ENCODE measurements around the gene IKBIP.

IKBIP gene
- long read RNA-seq, donor 1, transcript IKBIP-201 (3 exons, 3,189 nt), result minor isoform, 7 of 25 reads
- long read RNA-seq, donor 1, transcript IKBIP-203 (2 exons, 1,368 nt), result minor isoform, 7 of 25 reads
- long read RNA-seq, donor 1, transcript IKBIP-202 (3 exons, 1,645 nt), result major isoform, 11 of 25 reads
- long read RNA-seq, donor 1, partial matches to known transcripts, result 0 of 25 reads
- long read RNA-seq, donor 1, other reads (novel, unspliced or antisense), result 0 of 25 reads
- long read RNA-seq, donor 2, transcript IKBIP-202 (3 exons, 1,645 nt), result major isoform, 6 of 14 reads
- long read RNA-seq, donor 2, transcript IKBIP-201 (3 exons, 3,189 nt), result minor isoform, 5 of 14 reads
- long read RNA-seq, donor 2, partial matches to known transcripts, result 0 of 14 reads
- long read RNA-seq, donor 2, other reads (novel, unspliced or antisense), result 0 of 14 reads
- long read RNA-seq, donor 3, partial matches to known transcripts, result 0 of 11 reads
- long read RNA-seq, donor 3, other reads (novel, unspliced or antisense), result 0 of 11 reads
- long read RNA-seq, donor 4, transcript IKBIP-201 (3 exons, 3,189 nt), result minor isoform, 6 of 20 reads
- long read RNA-seq, donor 4, transcript IKBIP-203 (2 exons, 1,368 nt), result major isoform, 8 of 20 reads
- long read RNA-seq, donor 4, transcript IKBIP-202 (3 exons, 1,645 nt), result minor isoform, 6 of 20 reads
- long read RNA-seq, donor 4, partial matches to known transcripts, result 0 of 20 reads
- long read RNA-seq, donor 4, other reads (novel, unspliced or antisense), result 0 of 20 reads
- long read RNA-seq, donor 5, transcript IKBIP-202 (3 exons, 1,645 nt), result major isoform, 8 of 13 reads
- long read RNA-seq, donor 5, partial matches to known transcripts, result 0 of 13 reads
- long read RNA-seq, donor 5, other reads (novel, unspliced or antisense), result 0 of 13 reads
- long read RNA-seq, donor 6, transcript IKBIP-203 (2 exons, 1,368 nt), result minor isoform, 7 of 20 reads
- long read RNA-seq, donor 6, transcript IKBIP-201 (3 exons, 3,189 nt), result major isoform, 8 of 20 reads
- long read RNA-seq, donor 6, transcript IKBIP-202 (3 exons, 1,645 nt), result minor isoform, 5 of 20 reads
- long read RNA-seq, donor 6, partial matches to known transcripts, result 0 of 20 reads
- long read RNA-seq, donor 6, other reads (novel, unspliced or antisense), result 0 of 20 reads
- long read RNA-seq, donor 7, transcript IKBIP-203 (2 exons, 1,368 nt), result major isoform, 12 of 27 reads
- long read RNA-seq, donor 7, transcript IKBIP-202 (3 exons, 1,645 nt), result minor isoform, 7 of 27 reads
- long read RNA-seq, donor 7, transcript IKBIP-201 (3 exons, 3,189 nt), result minor isoform, 8 of 27 reads
- long read RNA-seq, donor 7, partial matches to known transcripts, result 0 of 27 reads
- long read RNA-seq, donor 7, other reads (novel, unspliced or antisense), result 0 of 27 reads
- long read RNA-seq, donor 8, transcript IKBIP-202 (3 exons, 1,645 nt), result major isoform, 8 of 17 reads
- long read RNA-seq, donor 8, transcript IKBIP-201 (3 exons, 3,189 nt), result minor isoform, 6 of 17 reads
- long read RNA-seq, donor 8, partial matches to known transcripts, result 0 of 17 reads
- long read RNA-seq, donor 8, other reads (novel, unspliced or antisense), result 0 of 17 reads

DNA sequence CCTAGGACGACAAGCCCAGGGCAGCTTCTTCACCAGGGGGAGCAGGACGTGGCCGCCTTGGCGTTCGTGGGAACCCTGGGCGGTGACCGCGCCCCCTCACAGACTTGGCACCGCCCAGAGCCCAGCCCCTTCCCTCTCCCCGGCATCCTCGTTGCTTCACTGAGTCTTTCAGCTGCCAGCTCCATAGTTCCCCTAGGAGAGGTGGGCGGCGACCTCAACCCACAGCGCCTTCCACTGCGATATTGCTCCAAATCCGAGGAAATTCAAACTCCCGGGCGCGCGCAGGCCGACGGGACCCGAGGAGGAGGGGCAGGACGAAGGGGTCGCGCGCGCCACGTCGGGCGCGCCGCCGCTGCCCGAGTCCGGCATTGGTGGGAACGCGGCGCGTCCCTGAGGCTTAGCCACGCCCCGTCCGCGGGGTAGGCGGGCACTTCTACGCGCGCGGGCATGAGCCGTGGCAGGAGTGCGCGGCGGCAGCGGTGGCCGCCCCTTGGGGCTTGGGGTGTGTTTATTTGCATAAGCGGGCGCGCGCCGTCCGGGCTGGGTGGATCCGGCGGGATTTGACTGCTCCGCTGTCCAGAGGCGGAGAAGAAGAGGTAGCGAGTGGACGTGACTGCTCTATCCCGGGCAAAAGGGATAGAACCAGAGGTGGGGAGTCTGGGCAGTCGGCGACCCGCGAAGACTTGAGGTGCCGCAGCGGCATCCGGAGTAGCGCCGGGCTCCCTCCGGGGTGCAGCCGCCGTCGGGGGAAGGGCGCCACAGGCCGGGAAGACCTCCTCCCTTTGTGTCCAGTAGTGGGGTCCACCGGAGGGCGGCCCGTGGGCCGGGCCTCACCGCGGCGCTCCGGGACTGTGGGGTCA is at the start of gene IKBIP, which contains the start of gene APAF1:
Gene IKBIP (minus strand): TSS at position 77 of the 860 bp plus-strand sequence. CDS start 87 bp downstream, outside the sequence.
Gene APAF1 (plus strand): TSS at position 579 of the 860 bp plus-strand sequence. CDS start 3,070 bp downstream, outside the sequence.
- peak; percentile 99 for DNase-seq

DNA sequence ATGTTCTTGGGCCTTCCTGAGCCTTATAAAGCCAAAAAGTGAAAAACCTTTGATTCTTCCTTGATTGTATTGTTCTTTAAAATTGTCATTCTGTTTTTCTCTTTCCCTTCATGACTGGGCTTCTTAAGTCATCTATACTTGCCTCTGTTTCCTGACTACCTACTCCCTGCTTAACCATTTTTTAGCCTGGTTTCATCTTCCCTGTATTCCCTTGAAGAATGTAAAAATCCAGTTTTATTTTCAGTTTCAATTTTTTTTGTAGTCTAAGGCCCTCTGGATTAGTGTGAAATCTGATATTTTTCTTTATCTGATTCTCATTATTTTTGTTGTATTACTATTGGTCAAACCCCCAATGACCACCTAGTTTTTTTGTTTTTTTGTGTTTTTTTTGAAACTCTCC is 46.8 kb upstream of the IKBIP start:
- DNase-seq, result no peak

- no peak for DNase-seq
Measured at GRCh38 chr12:98686603-98687002, 42.0 kb upstream of the IKBIP start.

DNA sequence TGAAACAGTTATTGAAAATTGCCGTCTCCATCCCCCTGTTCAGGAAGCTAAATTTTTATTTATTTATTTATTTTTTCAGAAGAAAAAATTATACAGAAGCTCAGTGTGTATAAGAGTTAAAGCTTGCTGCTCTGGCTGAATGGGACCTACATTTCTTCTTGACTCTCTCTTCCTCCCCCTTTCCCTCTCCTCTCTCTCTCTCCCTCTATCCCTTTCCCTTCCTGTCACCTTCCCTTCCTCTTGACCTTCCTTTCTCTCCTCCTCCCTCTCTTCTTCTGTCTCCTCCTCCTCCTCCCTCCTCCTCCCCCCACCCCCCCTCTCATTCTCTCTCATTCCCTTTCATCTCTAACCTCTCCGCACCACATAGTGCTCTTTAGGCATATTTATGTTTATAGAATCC is 39.6 kb upstream of the IKBIP start:
- no peak for DNase-seq

DNA sequence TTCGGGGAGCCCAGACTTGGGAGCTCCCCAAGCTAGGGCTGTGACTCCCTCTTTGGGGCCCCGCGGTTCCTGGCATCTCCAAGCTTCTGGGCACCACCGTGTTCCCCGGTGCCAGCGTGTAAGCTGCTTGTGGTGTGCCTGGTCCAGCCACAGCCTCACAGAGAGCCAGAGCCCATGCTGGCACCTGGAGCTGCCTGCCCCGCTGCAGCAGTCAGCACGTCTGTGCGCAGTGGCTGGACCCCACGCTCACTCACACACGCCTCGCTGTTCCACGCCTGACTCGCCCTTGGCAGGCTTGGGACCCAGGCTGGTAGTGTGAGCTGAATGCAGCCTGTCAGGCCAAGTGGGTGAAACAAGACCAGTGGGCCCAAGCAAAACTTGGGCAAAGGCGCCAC is 35.0 kb upstream of the IKBIP start:
- DNase-seq, result no peak

GRCh38 chr12:98678946-98679610 is 34.5 kb upstream of the IKBIP start:
- no peak for DNase-seq

- no peak for DNase-seq
Measured at GRCh38 chr12:98678236-98678945, 33.8 kb upstream of the IKBIP start.

DNA sequence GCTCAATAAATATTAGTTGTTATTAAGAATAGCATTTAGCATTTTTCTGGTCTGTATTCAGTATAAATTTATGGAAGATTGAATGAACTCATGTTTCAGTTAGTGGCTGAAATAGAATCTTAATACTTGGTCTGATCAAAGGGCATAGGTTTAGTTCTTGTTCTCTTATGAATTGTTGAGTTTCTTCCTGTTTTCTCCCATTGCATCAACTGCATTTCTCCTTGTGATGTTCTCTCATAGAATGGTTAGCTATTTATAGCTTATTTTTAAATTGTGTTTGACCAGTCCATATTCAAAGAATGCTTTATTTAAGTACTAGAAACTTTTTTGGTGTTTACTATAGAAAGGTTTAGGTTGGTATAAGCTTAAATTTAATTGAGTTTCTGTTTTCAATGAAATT is 30.3 kb upstream of the IKBIP start:
- DNase-seq, result no peak

- DNase-seq, result no peak
Measured at GRCh38 chr12:98671459-98671858, 26.9 kb upstream of the IKBIP start.

DNA sequence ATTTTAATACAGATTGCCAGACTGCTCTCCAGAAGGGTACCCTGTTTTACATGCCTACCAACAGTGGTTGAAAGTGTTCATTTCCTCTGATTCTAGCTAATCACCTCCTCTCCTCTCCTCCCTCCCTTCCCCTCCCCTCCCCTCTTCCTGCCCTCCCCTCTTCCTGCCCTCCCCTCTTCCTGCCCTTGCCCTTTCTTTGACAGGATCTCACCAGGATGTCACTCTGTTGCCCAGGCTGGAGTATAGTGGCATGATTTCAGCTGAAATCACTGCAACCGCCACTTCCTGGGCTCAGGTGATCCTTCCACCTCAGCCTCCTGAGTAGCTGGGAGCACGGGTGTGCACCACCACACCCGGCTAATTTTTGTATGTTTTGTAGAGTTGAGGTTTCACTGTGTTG is 25.2 kb upstream of the IKBIP start:
- no peak for DNase-seq

- DNase-seq, result no peak
Measured at GRCh38 chr12:98660521-98660920, 15.9 kb upstream of the IKBIP start.

DNA sequence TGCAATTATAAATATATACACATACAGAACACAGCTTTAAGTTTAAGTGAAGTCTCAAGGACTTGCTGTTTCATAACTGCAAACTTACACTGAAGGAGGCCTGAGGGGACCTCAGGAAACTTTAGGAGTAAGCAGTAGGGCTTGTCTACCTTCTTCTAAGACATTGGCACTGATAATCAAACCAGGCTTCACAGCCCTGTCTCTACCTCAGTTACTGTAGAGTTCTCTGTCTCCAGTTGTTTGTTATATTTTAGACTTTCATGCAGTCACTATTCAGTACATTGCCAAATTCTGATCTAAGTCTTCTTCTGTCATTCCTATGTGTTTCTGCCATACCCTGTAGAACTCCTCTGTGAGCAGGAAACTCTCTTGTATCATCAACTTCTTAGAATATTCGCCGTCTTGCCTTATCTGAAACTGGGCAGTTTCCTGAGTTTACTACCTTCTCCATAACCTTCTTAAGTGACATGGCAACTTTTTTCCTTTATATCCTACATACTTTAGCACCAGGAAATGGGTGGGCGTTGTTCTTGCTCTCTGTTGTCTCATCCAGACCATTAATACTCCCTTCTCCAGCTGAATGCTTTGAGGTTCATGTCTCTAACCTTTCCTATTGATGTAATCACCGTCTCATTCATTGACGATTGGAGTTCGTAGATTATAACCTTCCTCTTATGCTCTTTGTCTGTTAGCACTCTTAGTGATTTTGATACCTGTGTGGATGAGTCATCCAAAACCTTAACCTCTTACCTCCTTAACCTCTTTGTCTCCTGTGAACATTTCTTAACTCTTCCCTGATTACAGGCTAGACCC is 11.9 kb upstream of the IKBIP start:
- DNase-seq, result no peak

DNA sequence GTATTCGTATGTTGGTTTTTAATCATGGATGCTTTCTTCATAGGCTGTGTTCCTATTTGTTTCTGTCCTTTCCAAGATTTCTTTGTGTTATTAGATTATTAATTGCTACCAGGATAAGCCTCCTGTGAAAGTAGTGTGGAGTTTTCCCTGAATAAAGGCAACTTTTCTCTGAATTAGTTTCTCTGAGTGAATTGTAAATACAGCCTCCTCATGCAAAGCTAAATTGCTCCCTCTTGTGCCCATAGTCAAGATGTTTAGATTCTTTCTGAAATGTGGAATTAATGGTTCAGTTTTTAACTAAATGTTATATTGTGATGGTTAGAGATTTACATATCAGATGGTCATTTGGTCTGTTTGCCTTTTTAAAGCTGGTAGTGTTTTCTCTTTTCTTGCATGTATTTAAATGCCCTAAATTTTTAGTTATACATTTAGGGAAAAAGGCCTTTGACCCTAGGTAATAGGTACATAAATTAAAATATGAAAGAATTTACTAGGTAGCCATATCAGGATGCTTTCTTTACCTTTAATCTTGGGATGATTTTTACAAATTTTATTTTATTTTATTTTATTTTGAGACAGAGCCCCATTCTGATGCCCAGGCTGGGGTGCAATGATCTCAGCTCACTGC is 9.4 kb upstream of the IKBIP start:
- DNase-seq, result peak; percentile 25

DNA sequence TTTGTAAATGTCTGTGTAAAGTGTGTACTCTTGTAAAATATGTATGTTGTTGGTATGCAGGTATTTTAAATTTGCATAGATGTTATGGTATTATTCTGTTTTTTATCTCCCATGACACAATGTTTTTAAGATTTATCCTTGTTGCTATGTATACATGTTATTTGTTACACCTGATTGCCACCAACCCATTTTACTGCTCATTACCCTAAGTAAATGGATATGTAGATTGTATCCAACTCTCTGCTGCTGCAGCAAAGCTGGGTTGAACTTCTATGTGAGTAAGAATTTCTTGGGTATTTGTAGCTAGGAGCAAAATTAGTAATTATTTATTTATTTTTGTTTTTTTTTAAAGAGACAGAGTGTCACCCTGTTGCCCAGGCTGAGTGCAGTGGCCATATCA is 6.7 kb upstream of the IKBIP start:
- DNase-seq, result no peak

GRCh38 chr12:98646294-98647090 is 1.9 kb upstream of the IKBIP start:
- DNase-seq, result no peak

- DNase-seq, result no peak
Measured at GRCh38 chr12:98645572-98646067, 1.0 kb upstream of the IKBIP start.

- DNase-seq, result no peak
Measured at GRCh38 chr12:98644433-98644711, 216 bp downstream of the IKBIP start.
